Epithelial cell of umbilical artery (primary cell): ENCODE data around the gene ENOPH1. TPM values are rescaled to one million over a fixed set of nuclear protein-coding genes. Genes with fewer than 3 reads are reported as not detected.

Experiments
- total RNA-seq: library from RNA; depleted of rRNA; stranded (reverse); fragments of >200 nt; gene quantifications from 2 replicates; pipeline ENCODE4 v1.2.3, GENCODE V29; 2014

ENOPH1 gene
- 58.5 and 64.7 TPM in 2 replicates for total RNA-seq

GRCh38 chr4:82430193-82430963 lies at the start of gene ENOPH1, which contains the start of gene HNRNPDL:
TSS of gene ENOPH1 (plus strand) at chr4:82430590. CDS start at chr4:82430830, 240 bp downstream.
TSS of gene HNRNPDL (minus strand) at chr4:82430462. CDS start at chr4:82429690, 772 bp downstream.

Other genes with a start within 250 kb of the ENOPH1 start
- gene HNRNPD, start 56.6 kb upstream of the ENOPH1 start, total RNA-seq = 35.4 and 41.0 TPM in 2 replicates
- 124 and 250 TPM in 2 replicates for gene HNRNPDL, start 128 bp upstream of the ENOPH1 start, total RNA-seq
- 3.2 TPM in 2 replicates for gene TMEM150C, start 131.4 kb downstream of the ENOPH1 start, total RNA-seq